ENCODE measurements around the gene TES. TPM values are rescaled to one million over a fixed set of nuclear protein-coding genes. Genes with fewer than 3 reads are reported as not detected.
A peak's percentile ranks its signal among the peaks of the same experiment; 100 is the strongest.

The TES gene
- total and polyA plus RNA-seq, 2 experiments from 2014 or later, result 37.3 to 38.3 TPM

GRCh38 chr7:116257156-116257555 is 46.8 kb downstream of the TES start (continued):
- TF ChIP-seq ZNF331 (CRISPR knock-in tag; IDR thresholded peaks at IDR 0.05; ENCODE audit: low read depth), result no peak
- TF ChIP-seq POLR2AphosphoS5 (IDR thresholded peaks at IDR 0.05; ENCODE audit: low read depth), result no peak
- no peak for TF ChIP-seq ETS1 (IDR thresholded peaks at IDR 0.05)
- no peak for TF ChIP-seq ZNF462 (CRISPR knock-in tag; IDR thresholded peaks at IDR 0.05)

- H3K27ac ChIP-seq (ENCODE audit: low read depth), result no peak overlapping the region
- DNase-seq (ENCODE audit: low spot score) (peak; percentile 71), ATAC-seq (no peak)
- no peaks in the 10 kb centered on the region for H4K20me1 ChIP-seq (replicated peaks; ENCODE audit: insufficient read depth)
- no peak overlapping the region for H2AFZ ChIP-seq
- no peak overlapping the region for H3K4me3 ChIP-seq
- Mint-ChIP-seq H3K36me3 (ENCODE audit: low read depth) (peaks cover 2% of the 10 kb centered on the region; the same call in 2 of the 3 replicates), H3K4me1 (peaks cover 1% of the 10 kb centered on the region; the same call in 2 of the 3 replicates), H3K27me3 (ENCODE audit: insufficient read depth, low read depth, poor library complexity) (no peaks in the 10 kb centered on the region), H3K4me3 (no peak overlapping the region), H3K27ac (no peak overlapping the region), H3K9me3 (no peaks in the 10 kb centered on the region)
- peak; percentile 73 to 91 for TF ChIP-seq CTCF (conservative IDR thresholded peaks at IDR 0.05; ENCODE audit: low read depth in 2 of 2)
- no peak for TF ChIP-seq REST (IDR thresholded peaks at IDR 0.05; ENCODE audit: unreplicated experiment)
- no peak overlapping the region for H3K4me2 ChIP-seq
- H3K27me3 ChIP-seq (ENCODE audit: insufficient read depth), result no peaks in the 10 kb centered on the region
- H3K36me3 ChIP-seq (ENCODE audit: insufficient read depth), result no peaks in the 10 kb centered on the region
- no peaks in the 10 kb centered on the region for H3K9me2 ChIP-seq (ENCODE audit: insufficient read depth)
- H3F3A ChIP-seq (replicated peaks; ENCODE audit: low read depth), result no peaks in the 10 kb centered on the region
- H3K4me1 ChIP-seq (ENCODE audit: insufficient read depth), result no peaks in the 10 kb centered on the region
- H3K79me2 ChIP-seq (replicated peaks; ENCODE audit: insufficient read depth), result no peaks in the 10 kb centered on the region
These were observed 48.4 kb downstream of the TES start for GRCh38 chr7:116258734-116259133.
